Spleen (tissue), 11 donors: ENCODE measurements around the gene CNNM2. TPM values are rescaled to one million over a fixed set of nuclear protein-coding genes. Genes with fewer than 3 reads are reported as not detected.
"Not testable (repeated sequence)": the region's sequence is repeated elsewhere in the genome, so short reads cannot be mapped to it uniquely, and the experiment has no call there.

Experiments
- DNase-seq: peaks from one replicate; pipeline ENCODE4 v3.0.0-alpha.2; 2020
- H3K27ac ChIP-seq, 8 donors: fragments of 200-600 bp; sonication (generic) in 7 of 8; 1 replicate in 4 of 8; 2 replicates in 4 of 8; pipeline versions ENCODE4 v1.5.0 to v1.8.0; 2016 to 2021; ENCODE audit warnings: inconsistent platforms in 4 of 8, mild to moderate bottlenecking in 4 of 8, moderate library complexity in 1 of 8
- H3K27me3 ChIP-seq, 7 donors: fragments of 200-600 bp; sonication (generic) in 6 of 7; replicated peaks in 1 of 7; 1 replicate in 4 of 7; 2 replicates in 3 of 7; pipeline versions ENCODE4 v1.5.0 to v1.8.0; 2016 to 2021; ENCODE audit warnings: inconsistent platforms in 3 of 7, mild to moderate bottlenecking in 1 of 7
- H3K36me3 ChIP-seq, 6 donors: fragments of 200-600 bp; sonication (generic) in 5 of 6; 1 replicate in 4 of 6; 2 replicates in 2 of 6; pipeline versions ENCODE4 v1.5.0 to v1.8.0; 2016 to 2021; ENCODE audit warnings: inconsistent platforms in 2 of 6
- H3K4me1 ChIP-seq, 6 donors: fragments of 200-600 bp; sonication (generic) in 5 of 6; 1 replicate in 3 of 6; 2 replicates in 3 of 6; pipeline versions ENCODE4 v1.5.0 to v1.8.0; 2016 to 2021; ENCODE audit warnings: inconsistent platforms in 3 of 6
- H3K4me3 ChIP-seq, 8 donors: fragments of 200-600 bp; sonication (generic) in 7 of 8; 1 replicate in 4 of 8; 2 replicates in 4 of 8; pipeline versions ENCODE4 v1.5.0 to v1.8.0; 2016 to 2021; ENCODE audit warnings: inconsistent platforms in 4 of 8, mild to moderate bottlenecking in 4 of 8, moderate library complexity in 2 of 8
- H3K9me3 ChIP-seq, 8 donors: fragments of 200-600 bp; sonication (generic) in 7 of 8; 1 replicate in 4 of 8; 2 replicates in 4 of 8; pipeline versions ENCODE4 v1.5.0 to v1.8.0; 2016 to 2021; ENCODE audit warnings: inconsistent platforms in 4 of 8
- CTCF ChIP-seq, 11 experiments: fragments of 200-600 bp in 7 of 11; fragments of 450-650 bp in 4 of 11; sonication (generic) in 4 of 11; IDR thresholded peaks in 8 of 11; conservative IDR thresholded peaks in 3 of 11; 1 replicate in 7 of 11; 2 replicates in 4 of 11; pipeline versions ENCODE4 v1.4.0 to v1.8.0; 2016 to 2021; ENCODE audit warnings: antibody characterized with exemption in 11 of 11, inconsistent platforms in 4 of 11, mild to moderate bottlenecking in 1 of 11
- POLR2A ChIP-seq, 3 donors: fragments of 450-650 bp; IDR thresholded peaks; one replicate each; pipeline ENCODE4 v1.5.1; 2017; ENCODE audit warnings: antibody characterized with exemption in 3 of 3, mild to moderate bottlenecking in 1 of 3
- POLR2AphosphoS5 ChIP-seq, 3 donors: sonication (generic); formaldehyde crosslinking; IDR thresholded peaks; one replicate each; pipeline ENCODE4 v1.5.1; 2017; ENCODE audit warnings: antibody characterized with exemption in 3 of 3
- WGBS, 5 donors: extraction: QIAGEN DNeasy Blood & Tissue Kit in 3 of 5; methylation state at CpG; one replicate each; pipeline versions ENCODE4 v1.1.5 to v1.1.7; 2013 to 2018; 5-methylcytosine and 5-hydroxymethylcytosine counted together
- intact Hi-C: fragments of 100-400 bp; cut with DNase I; formaldehyde crosslinking; loops from one replicate; pipeline ENCODE4 v1.15.0; 2023; ENCODE audit warnings: low total_unique reads
- polyA plus RNA-seq, 3 donors: library from polyadenylated mRNA; stranded (reverse); fragments of 200-250 nt; gene quantifications; one replicate each; pipeline ENCODE4 v1.2.1, GENCODE V29; 2013
- total RNA-seq, 7 donors: library from RNA; depleted of rRNA in 3 of 7; stranded (reverse); fragments of >200 nt in 3 of 7; fragmentation: NEBNext Ultra II Directional in 4 of 7; extraction: Animal tissue kit (Norgen Biotek cat#: 25700) in 4 of 7; gene quantifications; one replicate each; pipeline versions ENCODE4 v1.1.0 to v1.2.1, GENCODE V29; 2016 to 2021
- donor health status: healthy with polysubstance abuse.
- donor health status: DM: no; HTN: no; CAD: no; lungs with moderate emphysema.
- donor health status: DM: no; HTN: no; CAD: no.
- donor health status: Bipolar disorder and iron deficiency.
- donor health status: healthy.
- donor health status: DM: no; HTN: no; CAD: no.
- donor health status: DM: yes; HTN: yes; CAD: no.

CNNM2 gene
- total and polyA plus RNA-seq, 10 donors: 0.65 to 9.9 (median 7.5) TPM

- Histone ChIP-seq H3K27ac (no peak overlapping the region), H3K9me3 (no peaks in the 10 kb centered on the region), H3K36me3 (peaks cover 0 to 12% (median 0%) of the 10 kb centered on the region in 6 donors), H3K4me3 (no peak overlapping the region), H3K4me1 (peaks cover 0 to 7% (median 0%) of the 10 kb centered on the region in 6 donors), H3K27me3 (no peaks in the 10 kb centered on the region)
- TF ChIP-seq POLR2A (IDR thresholded peaks at IDR 0.05): no peak
- TF ChIP-seq CTCF (IDR thresholded peaks at IDR 0.05 in 8 of 11, conservative IDR thresholded peaks at IDR 0.05 in 3 of 11): no peak
- TF ChIP-seq POLR2AphosphoS5 (IDR thresholded peaks at IDR 0.05): no peak
- no peak for DNase-seq
- intact Hi-C loops: loop anchor here (10.0 kb wide), 1 partner anchor 228 kb away; the partner anchor contains the start of gene CYP17A1
- 80 to 91% (median 88%) methylated on average over 14 to 15 of the region's 15 CpGs for WGBS, 5 donors
These were observed 144.9 kb downstream of the CNNM2 start for GRCh38 chr10:103062854-103063590.

- intact Hi-C loops: loop anchor here (5.0 to 10.0 kb wide), 2 partner anchors 148 to 230 kb away; partner anchors contain the start of genes CNNM2 and CYP17A1
- Histone ChIP-seq H3K36me3 (peaks cover 0 to 10% (median 0%) of the 10 kb centered on the region in 6 donors), H3K9me3 (no peaks in the 10 kb centered on the region), H3K4me3 (no peak overlapping the region), H3K4me1 (peaks cover 7 to 20% (median 8%) of the 10 kb centered on the region in 6 donors), H3K27ac (no peak overlapping the region), H3K27me3 (no peaks in the 10 kb centered on the region)
- WGBS, 5 donors: 92 to 99% (median 93%) methylated on average over 4 of the region's 4 CpGs
- no peak for DNase-seq
- no peak for TF ChIP-seq POLR2AphosphoS5 (IDR thresholded peaks at IDR 0.05)
- no peak for TF ChIP-seq POLR2A (IDR thresholded peaks at IDR 0.05)
- no peak for TF ChIP-seq CTCF (IDR thresholded peaks at IDR 0.05 in 8 of 11, conservative IDR thresholded peaks at IDR 0.05 in 3 of 11)
These were observed 146.9 kb downstream of the CNNM2 start for GRCh38 chr10:103064956-103065355.

GRCh38 chr10:103066141-103067098, 148.3 kb downstream of the CNNM2 start:
- no peaks in the 10 kb centered on the region for H3K27me3 ChIP-seq
- peaks cover 0 to 10% (median 0%) of the 10 kb centered on the region in 6 donors for H3K36me3 ChIP-seq
- no peak overlapping the region for H3K27ac ChIP-seq
- no peak for DNase-seq
- peaks cover 18 to 34% (median 20%) of the 10 kb centered on the region in 6 donors for H3K4me1 ChIP-seq
- H3K9me3 ChIP-seq: no peaks in the 10 kb centered on the region
- intact Hi-C loops: loop anchor here (5.0 to 10.0 kb wide), 2 partner anchors 149 to 232 kb away; partner anchors contain the start of genes CNNM2 and CYP17A1
- TF ChIP-seq CTCF (IDR thresholded peaks at IDR 0.05 in 8 of 11, conservative IDR thresholded peaks at IDR 0.05 in 3 of 11) (no peak), POLR2AphosphoS5 (IDR thresholded peaks at IDR 0.05) (no peak), POLR2A (IDR thresholded peaks at IDR 0.05) (no peak)
- no peak overlapping the region for H3K4me3 ChIP-seq
- 86 to 94% (median 91%) methylated on average over 16 of the region's 16 CpGs for WGBS, 5 donors

- H3K27me3 ChIP-seq, H3K9me3 ChIP-seq, H3K27ac ChIP-seq, H3K4me3 ChIP-seq, DNase-seq: not testable (repeated sequence)
- H3K36me3 ChIP-seq: peaks cover 0 to 13% (median 0%) of the 10 kb centered on the region in 6 donors
- 91 to 94% (median 92%) methylated on average over 4 of the region's 4 CpGs for WGBS, 5 donors
- intact Hi-C loops: loop anchor here (5.0 to 10.0 kb wide), 2 partner anchors 150 to 232 kb away; partner anchors contain the start of genes CNNM2 and CYP17A1
- peaks cover 18 to 38% (median 20%) of the 10 kb centered on the region in 6 donors for H3K4me1 ChIP-seq
These were observed 149.0 kb downstream of the CNNM2 start for GRCh38 chr10:103067099-103067477.
